ENCODE data around the gene MPPED1.

The MPPED1 gene

DNA sequence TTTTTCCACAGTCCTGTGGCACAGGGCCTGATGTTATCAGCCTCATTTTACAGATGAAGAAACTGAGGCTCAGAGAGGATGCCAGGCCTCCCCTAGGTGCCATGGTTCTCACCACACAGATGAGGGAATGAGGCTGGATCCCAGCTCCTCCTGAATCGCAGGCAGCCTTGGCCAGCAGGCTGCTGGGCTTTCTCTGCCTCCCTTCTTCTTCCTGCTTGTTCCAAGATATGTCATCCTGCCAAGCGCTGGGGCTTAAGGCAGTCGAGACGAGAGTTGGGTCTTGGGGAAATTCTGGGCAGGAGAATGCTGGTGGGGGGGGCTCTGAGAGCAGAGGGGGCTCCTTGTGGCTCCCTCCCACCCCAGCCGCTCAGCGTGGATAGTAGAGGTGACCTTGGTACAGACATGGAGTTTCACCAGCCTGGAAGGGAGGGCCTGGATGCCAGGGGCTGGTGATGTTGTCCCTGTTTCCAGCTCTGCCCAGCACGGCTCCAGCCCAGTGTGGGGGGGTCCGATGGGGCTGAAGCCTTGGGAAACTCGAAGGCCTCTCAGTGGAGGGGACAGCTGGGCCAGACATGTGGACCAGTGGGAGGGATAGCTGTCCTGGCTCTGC is 16.6 kb upstream of the MPPED1 start:
- Histone ChIP-seq H3K9ac (ENCODE audit: low read depth, low read length, poor library complexity, severe bottlenecking) (no peak overlapping the region), H3K9me2 (replicated peaks; ENCODE audit: low read depth, low read length) (no peaks in the 10 kb centered on the region), H4K20me1 (ENCODE audit: insufficient read depth, low read length, poor library complexity, severe bottlenecking) (no peaks in the 10 kb centered on the region), H3F3A (ENCODE audit: low read depth) (no peaks in the 10 kb centered on the region), H3K4me1 (ENCODE audit: insufficient read depth, low read length, poor library complexity, severe bottlenecking) (no peaks in the 10 kb centered on the region), H3K4me2 (ENCODE audit: low read depth, low read length, poor library complexity, severe bottlenecking) (no peak overlapping the region), H3K79me2 (ENCODE audit: insufficient read depth, low read length) (no peaks in the 10 kb centered on the region), H3K27me3 (ENCODE audit: insufficient read depth, low read length, poor library complexity, severe bottlenecking) (no peaks in the 10 kb centered on the region), H2AFZ (ENCODE audit: low read length) (no peak overlapping the region), H3K4me3 (ENCODE audit: low read length, poor library complexity, severe bottlenecking) (no peak overlapping the region), H3K9me3 (ENCODE audit: insufficient read depth, low read depth, low read length) (no peaks in the 10 kb centered on the region), H3K36me3 (ENCODE audit: insufficient read depth, low read length) (no peaks in the 10 kb centered on the region)
- no peak for TF ChIP-seq EZH2phosphoT487 (IDR thresholded peaks at IDR 0.05; ENCODE audit: borderline replicate concordance)
- TF ChIP-seq, protein P1, sequence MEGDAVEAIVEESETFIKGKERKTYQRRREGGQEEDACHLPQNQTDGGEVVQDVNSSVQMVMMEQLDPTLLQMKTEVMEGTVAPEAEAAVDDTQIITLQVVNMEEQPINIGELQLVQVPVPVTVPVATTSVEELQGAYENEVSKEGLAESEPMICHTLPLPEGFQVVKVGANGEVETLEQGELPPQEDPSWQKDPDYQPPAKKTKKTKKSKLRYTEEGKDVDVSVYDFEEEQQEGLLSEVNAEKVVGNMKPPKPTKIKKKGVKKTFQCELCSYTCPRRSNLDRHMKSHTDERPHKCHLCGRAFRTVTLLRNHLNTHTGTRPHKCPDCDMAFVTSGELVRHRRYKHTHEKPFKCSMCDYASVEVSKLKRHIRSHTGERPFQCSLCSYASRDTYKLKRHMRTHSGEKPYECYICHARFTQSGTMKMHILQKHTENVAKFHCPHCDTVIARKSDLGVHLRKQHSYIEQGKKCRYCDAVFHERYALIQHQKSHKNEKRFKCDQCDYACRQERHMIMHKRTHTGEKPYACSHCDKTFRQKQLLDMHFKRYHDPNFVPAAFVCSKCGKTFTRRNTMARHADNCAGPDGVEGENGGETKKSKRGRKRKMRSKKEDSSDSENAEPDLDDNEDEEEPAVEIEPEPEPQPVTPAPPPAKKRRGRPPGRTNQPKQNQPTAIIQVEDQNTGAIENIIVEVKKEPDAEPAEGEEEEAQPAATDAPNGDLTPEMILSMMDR (conservative IDR thresholded peaks at IDR 0.05; ENCODE audit: low read length) = no peak

DNA sequence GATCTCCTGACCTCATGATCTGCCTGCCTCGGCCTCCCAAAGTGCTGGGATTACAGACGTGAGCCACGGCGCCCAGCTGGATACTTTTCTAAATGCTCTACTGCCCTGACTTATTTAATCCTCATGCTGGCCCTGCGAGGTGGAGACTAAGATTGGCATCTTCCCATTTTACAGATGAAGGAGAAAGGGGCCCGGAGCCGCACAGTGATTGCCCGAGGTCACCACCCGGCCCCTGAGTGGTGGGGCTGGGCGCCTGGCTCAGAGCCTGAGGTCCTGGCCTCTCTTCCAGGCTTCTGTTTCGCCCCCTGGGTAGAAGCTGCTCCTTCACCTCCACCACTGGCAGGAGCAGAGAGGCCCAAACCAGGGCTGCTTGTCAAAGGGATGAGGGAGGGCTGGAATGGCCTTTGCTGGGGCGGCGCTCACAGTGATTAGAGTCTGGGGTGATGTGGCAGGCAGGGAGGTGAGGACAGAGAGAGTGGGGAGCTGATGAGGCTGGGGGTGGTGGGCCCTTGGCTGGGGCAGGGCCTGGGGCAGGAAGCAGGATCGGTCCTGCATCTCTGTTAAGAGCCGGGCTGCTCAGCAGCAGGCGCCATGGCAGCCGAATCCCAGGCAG is 15.4 kb upstream of the MPPED1 start:
- Histone ChIP-seq H3F3A (ENCODE audit: low read depth) (no peaks in the 10 kb centered on the region), H4K20me1 (ENCODE audit: insufficient read depth, low read length, poor library complexity, severe bottlenecking) (no peaks in the 10 kb centered on the region), H3K4me3 (ENCODE audit: low read length, poor library complexity, severe bottlenecking) (no peak overlapping the region), H3K9me2 (replicated peaks; ENCODE audit: low read depth, low read length) (no peaks in the 10 kb centered on the region), H3K79me2 (ENCODE audit: insufficient read depth, low read length) (no peaks in the 10 kb centered on the region), H2AFZ (ENCODE audit: low read length) (no peak overlapping the region), H3K36me3 (ENCODE audit: insufficient read depth, low read length) (no peaks in the 10 kb centered on the region), H3K4me1 (ENCODE audit: insufficient read depth, low read length, poor library complexity, severe bottlenecking) (no peaks in the 10 kb centered on the region), H3K9me3 (ENCODE audit: insufficient read depth, low read depth, low read length) (no peaks in the 10 kb centered on the region), H3K4me2 (ENCODE audit: low read depth, low read length, poor library complexity, severe bottlenecking) (no peak overlapping the region), H3K27me3 (ENCODE audit: insufficient read depth, low read length, poor library complexity, severe bottlenecking) (no peaks in the 10 kb centered on the region), H3K9ac (ENCODE audit: low read depth, low read length, poor library complexity, severe bottlenecking) (no peak overlapping the region)
- TF ChIP-seq EZH2phosphoT487 (IDR thresholded peaks at IDR 0.05; ENCODE audit: borderline replicate concordance) = no peak
- TF ChIP-seq, protein P1 (conservative IDR thresholded peaks at IDR 0.05; ENCODE audit: low read length) = no peak

DNA sequence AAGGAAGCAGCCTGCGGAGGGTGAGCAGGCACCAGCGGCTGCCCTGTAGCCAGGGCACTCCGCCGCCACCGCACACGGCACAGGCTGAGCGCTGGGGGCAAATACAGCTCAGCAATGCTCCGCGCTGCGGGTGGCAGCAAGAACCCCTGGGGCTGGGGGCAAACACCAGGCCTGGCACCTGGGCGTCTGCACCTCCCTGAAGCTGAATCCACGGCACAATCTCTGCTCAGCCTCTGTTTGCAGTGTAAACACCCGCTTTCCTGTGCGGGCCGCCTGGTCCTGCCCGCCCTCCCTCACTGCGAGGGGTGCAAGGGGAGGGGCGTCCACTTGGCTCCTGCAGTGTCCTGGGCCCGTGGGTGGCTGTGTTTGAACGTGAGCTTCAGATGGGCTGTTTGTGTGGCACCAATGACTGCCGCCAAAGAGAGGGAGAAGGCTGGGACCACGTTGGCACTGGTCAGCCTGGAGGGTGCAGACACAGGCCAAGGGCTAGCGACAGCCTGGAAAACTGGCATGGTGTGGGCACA is 14.8 kb upstream of the MPPED1 start:
- TF ChIP-seq, protein P1 (conservative IDR thresholded peaks at IDR 0.05; ENCODE audit: low read length) = no peak
- no peak for TF ChIP-seq EZH2phosphoT487 (IDR thresholded peaks at IDR 0.05; ENCODE audit: borderline replicate concordance)
- H3K4me2 ChIP-seq (ENCODE audit: low read depth, low read length, poor library complexity, severe bottlenecking) = no peak overlapping the region

More for the DNA sequence above, 14.8 kb upstream of the MPPED1 start:
- Histone ChIP-seq H3K36me3 (ENCODE audit: insufficient read depth, low read length) (no peaks in the 10 kb centered on the region), H4K20me1 (ENCODE audit: insufficient read depth, low read length, poor library complexity, severe bottlenecking) (no peaks in the 10 kb centered on the region), H3K4me1 (ENCODE audit: insufficient read depth, low read length, poor library complexity, severe bottlenecking) (no peaks in the 10 kb centered on the region), H3K9me3 (ENCODE audit: insufficient read depth, low read depth, low read length) (no peaks in the 10 kb centered on the region), H3K79me2 (ENCODE audit: insufficient read depth, low read length) (no peaks in the 10 kb centered on the region), H2AFZ (ENCODE audit: low read length) (no peak overlapping the region), H3K9me2 (replicated peaks; ENCODE audit: low read depth, low read length) (no peaks in the 10 kb centered on the region), H3K9ac (ENCODE audit: low read depth, low read length, poor library complexity, severe bottlenecking) (no peak overlapping the region), H3F3A (ENCODE audit: low read depth) (no peaks in the 10 kb centered on the region), H3K4me3 (ENCODE audit: low read length, poor library complexity, severe bottlenecking) (no peak overlapping the region), H3K27me3 (ENCODE audit: insufficient read depth, low read length, poor library complexity, severe bottlenecking) (no peaks in the 10 kb centered on the region)

Data from Loucy (cell line).